Non-pigmented ciliary epithelial cell (primary cell): ENCODE results near the gene ADRA2C.

Experiments used
- DNase-seq: peaks from one replicate; pipeline ENCODE4 v3.0.0-alpha.2; 2010; ENCODE audit warnings: low read depth

ADRA2C gene

DNA sequence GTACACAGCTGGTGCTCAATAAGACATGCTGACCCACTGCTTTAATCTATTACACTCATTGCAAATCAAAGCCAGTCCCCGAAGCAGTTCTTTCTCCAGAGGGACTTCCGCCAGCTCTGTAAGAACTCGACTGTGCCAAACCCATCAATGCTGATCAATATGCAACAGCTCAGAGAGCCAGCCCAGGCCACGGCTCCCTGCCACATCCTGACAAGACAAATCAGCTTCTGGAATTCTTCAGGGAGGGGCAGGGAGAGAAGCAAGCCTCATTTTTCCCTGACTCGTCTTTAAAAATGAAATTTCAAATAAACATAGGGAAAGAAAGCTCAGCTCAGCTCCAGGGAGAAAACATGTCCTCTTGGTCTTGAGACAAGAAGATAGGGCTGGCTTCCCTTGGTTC lies 5.3 kb upstream of the ADRA2C start:
- DNase-seq, result no peak

DNA sequence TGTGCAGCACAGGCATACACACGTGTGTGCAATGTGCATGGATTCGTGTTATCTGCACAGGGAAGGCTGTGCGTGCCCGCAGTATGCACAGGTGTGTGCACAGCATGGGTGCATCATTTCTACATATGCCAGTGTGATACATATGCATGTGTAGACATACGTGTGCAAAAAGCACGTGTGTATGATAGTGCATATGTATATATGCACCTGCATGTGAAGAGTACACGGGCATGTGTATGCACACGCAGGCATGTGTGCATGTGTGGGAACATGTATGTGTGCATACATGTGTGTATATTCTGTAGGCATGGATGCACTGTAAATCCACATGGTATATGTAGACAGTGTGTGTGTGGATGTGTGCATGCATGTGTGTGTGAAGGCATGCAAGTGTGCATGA lies 3.9 kb upstream of the ADRA2C start:
- no peak for DNase-seq

DNA sequence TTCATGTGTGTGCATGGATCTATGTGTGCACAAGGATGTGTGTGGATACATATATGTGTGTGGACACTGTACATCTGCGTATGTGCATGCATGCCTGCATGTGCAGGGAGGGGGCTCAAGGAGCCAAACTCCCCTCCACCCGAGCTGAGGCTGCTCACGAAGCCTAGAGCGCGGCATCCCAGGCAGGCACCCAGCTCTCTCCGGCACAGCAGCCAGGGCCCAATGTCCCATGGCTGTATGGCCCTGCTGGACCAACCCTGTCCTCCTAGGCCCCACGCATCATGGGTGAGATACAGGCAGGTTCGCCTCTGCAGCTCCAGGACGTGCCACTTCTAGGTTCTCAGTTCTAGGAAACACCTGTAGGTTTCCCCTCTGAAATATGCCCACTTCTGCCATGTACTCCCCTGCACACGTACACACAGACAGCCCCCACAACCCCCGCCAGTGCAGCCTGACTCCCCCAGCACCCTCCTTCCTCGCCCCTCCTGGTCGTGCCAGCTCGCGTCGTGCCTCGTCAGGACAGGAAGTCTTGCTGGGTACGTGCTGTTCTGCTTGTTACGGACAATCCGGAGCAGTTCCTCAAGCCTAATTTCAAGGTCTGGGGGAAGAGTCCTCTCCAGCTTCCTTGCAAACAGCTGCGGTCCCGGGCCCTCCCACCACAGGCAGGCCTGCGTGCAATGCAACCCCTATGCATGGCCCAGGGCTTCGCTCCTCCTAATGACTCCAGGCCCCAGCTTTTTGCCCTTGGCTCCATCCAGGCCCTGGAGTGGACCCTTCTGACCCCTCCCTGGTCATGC lies 3.2 kb upstream of the ADRA2C start:
- no peak for DNase-seq

DNA sequence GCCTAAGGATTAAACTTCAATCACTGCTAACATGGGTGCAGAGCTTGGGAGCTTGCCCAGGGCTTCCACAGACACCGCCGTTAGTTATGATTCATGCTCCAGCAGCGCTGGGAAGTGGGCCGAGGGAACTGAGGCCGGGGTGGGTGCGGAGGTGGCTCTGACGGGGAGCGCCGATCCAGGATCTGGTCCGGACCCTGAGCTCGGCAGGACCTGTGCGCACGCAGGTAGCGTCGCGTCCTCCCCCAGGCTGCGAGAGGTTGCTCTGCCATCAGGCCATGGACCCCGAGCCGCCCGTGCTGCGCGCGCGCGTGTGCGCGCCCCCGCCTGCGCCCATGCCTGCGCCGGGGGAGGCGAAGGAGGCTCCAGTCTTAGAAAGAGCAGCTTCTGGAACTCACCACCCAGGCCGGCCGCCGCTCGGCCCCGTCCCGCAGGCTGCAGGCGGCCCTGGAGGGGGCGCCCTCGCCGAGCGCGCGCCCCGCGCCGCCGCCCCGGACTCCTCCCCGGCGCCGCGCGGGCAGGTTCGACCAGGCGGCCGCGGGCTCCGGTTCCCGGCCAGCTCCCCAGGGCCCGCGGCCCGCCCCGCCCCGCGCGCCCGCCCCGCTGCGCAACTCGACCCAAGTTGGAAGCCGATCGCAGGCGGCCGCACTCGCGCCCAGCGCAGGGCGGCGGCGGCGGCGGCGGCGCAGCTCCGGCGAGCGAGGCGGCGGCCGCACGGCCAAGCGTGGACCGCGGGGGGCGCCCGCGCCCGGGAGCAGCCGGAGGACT lies 732 bp upstream of the ADRA2C start:
- peak; percentile 22 for DNase-seq

DNA sequence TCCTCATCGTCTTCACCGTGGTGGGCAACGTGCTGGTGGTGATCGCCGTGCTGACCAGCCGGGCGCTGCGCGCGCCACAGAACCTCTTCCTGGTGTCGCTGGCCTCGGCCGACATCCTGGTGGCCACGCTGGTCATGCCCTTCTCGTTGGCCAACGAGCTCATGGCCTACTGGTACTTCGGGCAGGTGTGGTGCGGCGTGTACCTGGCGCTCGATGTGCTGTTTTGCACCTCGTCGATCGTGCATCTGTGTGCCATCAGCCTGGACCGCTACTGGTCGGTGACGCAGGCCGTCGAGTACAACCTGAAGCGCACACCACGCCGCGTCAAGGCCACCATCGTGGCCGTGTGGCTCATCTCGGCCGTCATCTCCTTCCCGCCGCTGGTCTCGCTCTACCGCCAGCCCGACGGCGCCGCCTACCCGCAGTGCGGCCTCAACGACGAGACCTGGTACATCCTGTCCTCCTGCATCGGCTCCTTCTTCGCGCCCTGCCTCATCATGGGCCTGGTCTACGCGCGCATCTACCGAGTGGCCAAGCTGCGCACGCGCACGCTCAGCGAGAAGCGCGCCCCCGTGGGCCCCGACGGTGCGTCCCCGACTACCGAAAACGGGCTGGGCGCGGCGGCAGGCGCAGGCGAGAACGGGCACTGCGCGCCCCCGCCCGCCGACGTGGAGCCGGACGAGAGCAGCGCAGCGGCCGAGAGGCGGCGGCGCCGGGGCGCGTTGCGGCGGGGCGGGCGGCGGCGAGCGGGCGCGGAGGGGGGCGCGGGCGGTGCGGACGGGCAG lies 792 bp downstream of the ADRA2C start:
- DNase-seq, result no peak

DNA sequence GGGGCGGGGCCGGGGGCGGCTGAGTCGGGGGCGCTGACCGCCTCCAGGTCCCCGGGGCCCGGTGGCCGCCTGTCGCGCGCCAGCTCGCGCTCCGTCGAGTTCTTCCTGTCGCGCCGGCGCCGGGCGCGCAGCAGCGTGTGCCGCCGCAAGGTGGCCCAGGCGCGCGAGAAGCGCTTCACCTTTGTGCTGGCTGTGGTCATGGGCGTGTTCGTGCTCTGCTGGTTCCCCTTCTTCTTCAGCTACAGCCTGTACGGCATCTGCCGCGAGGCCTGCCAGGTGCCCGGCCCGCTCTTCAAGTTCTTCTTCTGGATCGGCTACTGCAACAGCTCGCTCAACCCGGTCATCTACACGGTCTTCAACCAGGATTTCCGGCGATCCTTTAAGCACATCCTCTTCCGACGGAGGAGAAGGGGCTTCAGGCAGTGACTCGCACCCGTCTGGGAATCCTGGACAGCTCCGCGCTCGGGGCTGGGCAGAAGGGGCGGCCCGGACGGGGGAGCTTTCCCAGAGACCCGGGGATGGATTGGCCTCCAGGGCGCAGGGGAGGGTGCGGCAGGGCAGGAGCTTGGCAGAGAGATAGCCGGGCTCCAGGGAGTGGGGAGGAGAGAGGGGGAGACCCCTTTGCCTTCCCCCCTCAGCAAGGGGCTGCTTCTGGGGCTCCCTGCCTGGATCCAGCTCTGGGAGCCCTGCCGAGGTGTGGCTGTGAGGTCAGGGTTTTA lies 1.5 kb downstream of the ADRA2C start:
- no peak for DNase-seq

DNA sequence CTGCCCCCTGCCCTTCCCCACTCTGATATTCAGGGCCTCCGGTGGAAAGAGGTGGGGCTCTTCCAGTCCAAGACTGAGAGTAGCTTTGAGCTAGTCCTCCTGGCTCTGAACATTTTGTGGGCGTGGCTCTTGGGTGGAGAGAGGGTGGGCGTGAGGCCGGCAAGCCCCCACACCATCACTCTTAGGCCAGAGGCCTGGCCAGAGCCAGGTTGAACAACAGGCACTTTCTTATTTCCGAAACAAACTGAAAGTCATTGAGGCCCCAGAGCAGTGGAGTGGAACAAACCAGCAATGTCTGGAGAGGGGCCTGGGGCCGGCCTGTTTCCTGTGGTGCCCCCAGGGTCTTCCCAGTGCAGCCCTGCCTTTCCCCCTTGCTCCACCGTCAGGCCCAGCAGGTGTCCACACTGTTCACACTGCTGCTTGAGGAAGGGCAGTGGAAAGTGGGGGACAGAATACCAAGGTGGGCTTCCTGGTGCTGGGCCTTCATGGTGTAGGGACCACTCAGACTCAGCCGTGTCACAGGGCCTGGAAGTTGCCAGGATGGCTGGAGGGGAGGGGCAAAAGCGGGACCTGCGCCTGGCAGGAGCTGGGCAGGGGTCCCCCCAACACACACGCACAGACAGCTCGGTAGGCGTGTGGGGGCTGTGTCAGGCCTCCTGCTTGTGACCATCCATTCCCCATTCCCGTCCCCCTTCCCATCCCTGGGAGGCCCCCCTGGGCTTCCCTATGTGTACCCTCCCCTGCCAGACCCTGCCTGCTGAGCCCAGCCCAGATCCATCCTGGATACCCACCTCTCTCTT lies 2.9 kb downstream of the ADRA2C start:
- DNase-seq, result no peak

DNA sequence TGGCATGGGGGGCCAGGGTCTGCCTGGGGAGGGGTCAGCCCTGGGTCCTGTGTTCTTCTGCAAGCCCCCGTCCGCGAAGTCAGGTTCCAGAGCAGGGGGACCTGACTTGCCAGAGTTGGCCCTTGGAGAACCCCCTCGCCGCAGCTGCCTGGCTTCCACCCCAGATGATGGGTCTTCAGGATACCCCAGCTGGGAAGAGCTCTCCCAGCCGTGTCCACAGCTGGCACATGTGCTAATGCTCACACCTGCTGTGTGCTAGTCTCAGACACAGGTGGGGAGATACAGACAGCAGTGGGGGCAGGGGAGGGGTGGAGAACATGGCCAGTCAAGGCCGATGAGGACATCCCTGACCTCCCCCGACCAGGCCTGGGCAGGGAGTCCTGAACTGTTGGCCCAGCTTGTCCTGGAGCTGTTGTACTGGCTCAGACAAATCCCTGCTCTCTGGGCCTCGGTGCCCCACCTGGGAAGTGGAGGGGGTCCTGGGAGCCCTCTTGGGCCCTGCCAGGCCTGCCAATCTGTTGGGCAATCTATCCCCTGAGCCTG lies 3.5 kb downstream of the ADRA2C start:
- DNase-seq, result no peak

DNA sequence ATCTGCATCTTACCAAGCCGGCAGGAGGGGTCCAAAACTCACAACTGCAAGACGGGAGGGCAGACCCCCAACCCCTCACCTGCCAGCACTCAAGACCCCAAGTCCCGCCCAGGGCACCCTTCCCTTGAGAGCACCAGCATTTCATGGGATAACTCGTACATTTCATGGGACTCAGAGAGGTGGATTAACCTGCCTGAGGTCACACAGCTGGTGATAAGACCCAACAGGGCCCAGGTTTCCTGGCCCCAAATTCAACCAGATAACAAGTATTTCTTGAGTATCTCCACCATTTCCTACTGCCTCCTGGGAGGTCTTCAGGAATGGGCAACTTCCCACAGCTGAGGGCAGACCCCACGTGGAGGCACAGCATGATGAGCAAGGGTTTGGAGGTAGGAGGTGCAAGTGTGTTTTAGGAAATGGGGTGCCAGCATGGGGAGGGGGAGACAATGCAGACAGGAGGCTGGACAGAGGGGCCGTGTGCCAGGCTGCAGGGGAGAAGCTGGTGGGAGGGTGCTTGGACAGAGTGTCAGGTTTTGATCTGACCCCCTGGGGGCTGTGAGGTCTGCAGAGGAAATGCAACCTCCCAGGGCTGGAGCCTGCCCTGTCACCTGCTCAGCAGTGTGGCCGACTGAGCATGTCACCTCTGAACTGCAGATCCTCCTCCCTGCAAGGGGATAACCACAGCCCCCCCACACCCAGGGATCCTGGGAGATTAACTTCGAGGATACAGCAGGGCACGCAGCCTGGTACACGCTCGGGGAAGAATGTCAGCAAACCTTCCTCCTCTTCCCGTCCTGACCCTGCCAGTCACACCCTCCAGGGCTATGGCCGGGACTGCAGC lies 4.4 kb downstream of the ADRA2C start:
- DNase-seq, result no peak

DNA sequence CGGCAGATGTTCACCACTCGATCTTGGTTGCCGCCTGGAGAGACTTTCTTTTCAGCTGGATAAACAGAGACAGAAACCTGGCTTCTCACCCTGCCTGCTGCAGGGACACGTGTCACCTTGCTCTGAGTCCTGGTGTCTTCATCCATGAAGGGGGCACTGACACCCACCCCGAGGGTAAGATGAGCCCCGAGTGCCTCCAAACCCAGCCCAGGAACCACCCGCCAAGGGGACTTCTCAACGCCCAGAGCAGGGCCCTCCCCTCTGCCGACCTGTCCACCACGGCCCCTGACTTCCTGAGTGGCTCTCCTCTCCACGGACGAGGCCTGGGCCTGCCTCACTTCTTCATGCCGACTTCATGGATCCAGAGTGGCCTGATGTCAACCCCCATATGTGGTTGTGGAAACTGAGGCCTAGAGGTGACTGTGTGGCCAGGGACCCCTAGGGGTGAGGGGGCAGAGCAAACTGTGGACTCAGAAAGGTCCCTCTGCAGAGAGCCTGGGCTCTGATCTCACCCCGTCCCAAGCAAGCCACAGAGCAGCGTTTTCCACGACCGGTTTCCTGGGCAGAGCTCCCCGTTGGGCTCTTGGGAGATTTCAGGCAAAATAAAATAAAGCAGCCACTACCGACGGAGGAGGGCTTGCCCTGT lies 5.1 kb downstream of the ADRA2C start:
- DNase-seq, result no peak

DNA sequence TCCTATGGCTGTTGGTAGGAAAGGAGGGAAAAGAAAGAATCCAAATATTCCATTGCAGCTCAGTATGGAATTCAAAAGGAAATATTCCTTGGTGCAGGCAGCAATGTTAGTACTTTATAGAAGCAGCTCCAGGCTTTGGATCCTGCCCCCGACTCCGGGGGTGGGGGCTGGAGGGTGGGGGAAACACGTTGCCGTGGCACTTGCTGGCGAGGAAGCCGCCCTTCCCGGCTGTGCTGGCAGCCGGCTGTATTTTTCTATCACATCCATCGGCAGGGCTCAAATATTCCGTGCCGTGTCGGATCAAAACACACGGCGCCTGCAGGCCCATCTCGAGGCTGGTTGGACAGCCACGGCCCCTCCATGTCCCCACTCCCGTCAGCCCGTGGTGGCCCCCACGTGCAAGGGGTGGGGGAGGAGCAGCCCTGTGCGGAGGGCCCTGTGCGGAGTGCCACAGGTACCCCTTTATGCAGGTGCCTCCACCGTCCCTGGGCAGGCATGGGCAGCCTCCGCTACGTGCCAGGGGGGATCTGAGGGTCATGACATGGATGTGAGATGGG lies 5.8 kb downstream of the ADRA2C start:
- no peak for DNase-seq

DNA sequence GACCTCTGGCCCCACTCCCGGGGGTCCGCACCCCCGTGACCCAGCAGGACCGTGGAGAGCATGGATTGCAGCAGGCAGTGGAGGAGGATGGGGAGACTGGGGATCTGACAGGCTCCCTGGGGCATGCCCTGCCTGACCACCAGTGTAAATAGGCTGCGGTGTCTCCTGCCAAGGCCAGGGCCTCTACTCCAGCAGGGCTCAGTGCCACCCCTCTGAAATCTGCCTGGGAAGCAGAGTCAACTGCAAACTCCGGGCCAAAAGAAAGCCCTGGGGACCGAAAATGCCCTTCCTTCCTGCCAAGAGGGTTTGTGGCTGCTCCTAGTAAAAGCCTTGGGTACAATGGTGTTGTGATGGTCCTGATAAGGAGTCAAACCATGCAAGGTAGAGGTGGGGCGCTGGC lies 6.4 kb downstream of the ADRA2C start:
- DNase-seq, result no peak

DNA sequence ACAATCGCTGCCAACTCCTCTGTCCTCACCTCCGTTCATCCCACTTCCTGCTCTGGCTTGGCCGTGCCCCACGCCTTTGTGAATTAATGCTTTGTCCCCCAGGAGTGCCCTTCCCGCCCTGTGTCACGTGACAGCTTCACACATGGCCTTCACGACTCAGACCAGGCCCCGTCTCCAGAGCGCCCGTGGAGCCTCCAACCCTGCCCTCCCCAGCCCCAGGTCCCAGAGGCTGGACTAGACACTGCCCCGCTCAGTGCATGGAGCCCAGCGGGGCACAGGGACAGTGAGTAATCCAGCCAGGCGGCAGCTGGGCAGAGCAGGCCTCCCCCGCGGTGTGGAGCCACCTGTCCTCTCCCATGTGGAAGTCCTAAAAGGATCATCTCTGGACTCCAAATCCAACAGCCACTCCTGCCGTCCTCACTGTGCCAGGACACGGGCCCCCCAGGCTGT lies 7.4 kb downstream of the ADRA2C start:
- no peak for DNase-seq

DNA sequence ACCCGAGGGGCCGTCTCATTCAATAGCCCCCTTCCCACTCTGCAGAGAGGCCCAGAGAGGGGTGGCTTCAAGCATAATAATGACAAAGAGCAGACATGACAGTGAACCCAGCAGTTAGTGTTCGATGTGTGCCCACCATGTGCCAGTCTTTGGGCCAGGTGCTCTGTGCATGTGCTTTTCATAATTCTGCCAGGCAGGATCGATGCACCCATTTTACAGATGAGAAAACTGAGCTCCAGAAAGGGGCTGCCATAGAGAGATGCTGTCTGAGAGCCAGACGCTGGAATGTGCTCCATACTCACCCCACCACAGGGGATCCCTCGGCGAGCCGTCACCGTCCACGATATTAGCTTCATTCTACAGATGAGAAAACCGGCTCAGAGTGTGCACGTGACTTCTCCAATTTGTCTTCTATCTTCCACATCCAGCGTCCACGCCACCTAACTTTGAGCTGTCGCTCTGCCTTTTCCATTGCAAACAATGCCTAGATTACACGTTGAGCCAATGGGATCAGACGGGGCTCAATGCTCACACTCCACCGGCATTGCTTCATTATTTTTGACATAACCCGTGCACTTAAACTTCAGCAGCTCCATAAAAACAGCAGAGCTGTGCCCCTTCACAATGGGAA lies 8.2 kb downstream of the ADRA2C start:
- DNase-seq, result no peak

DNA sequence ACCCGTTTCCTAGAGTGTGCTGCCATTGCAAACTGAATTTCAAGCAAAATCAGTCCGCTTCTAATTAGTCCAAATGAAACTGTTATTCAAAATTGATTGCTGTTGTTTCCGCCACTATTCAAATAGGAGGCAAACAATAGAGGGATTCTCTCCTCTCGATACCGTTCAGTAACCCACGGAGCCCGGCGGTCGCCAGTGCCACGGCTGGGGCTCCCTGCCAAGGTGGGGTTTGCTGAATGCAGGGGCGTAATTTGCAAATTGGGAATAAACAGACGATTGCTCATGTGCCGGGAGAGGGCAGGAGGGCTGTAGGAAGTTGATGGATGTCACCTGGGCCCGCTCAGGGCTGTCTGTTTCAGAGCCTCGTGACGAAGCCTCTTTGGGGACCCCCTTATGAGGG lies 8.8 kb downstream of the ADRA2C start:
- no peak for DNase-seq

DNA sequence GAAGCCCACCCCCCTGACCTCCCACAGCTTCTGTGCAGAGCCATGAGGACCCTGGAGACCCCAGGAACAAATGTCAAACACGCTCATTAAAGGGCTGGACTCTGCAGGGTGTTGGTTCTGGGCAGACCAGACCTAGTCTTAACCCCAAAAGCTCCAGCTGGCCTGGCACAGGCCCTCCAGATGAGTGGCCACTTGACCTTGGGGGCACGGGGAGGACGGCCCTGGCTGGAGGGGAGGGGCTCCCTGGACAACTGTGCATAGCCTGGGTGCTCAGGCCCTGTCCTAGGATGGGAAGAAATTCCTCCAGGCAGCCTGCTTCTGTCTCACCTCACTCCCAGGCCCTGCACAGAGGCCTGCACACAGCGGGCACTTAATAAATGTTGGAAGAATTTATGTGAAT lies 9.4 kb downstream of the ADRA2C start:
- DNase-seq, result no peak

DNA sequence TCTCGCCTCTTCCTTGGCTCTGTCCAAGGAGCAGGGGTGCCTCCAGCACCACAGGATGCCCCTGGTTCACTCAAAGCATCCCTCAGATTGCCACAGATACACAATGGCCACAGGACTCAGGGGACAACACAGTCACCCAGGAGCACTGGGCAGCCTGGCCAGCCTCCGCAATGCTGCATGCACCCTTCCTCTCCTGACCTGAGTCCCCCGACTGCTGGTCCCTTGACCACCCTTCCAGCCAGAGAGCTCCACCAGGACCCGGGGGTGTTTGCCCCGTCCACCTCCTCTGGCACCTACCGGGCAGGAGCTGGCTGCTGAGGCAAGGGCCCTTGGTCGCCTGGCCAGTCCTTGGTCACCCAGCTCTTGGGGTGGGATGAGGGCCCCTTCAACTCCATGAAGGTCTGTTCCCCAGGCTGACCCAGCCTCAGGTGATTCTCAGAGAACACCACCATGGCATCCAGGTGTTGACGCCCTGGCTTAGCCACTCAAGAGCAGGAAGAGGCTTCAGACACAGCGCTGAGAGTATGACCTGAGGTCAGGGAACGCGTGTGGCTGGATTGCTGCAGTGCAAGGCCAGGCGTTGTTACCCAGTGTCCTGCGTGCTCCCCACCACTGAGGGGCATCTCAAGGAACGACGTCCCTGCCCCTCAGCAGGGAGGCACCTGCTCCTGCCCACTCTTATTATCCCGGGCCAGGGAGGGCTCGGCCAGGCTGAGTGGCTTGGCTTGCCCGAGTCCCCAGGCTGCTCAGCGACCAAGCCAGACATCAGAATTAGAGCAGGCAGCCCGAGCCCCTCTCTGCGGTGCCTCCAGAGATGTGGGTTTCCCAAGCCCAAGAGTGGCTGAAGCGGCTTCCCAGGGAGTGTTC lies 10.2 kb downstream of the ADRA2C start:
- no peak for DNase-seq

DNA sequence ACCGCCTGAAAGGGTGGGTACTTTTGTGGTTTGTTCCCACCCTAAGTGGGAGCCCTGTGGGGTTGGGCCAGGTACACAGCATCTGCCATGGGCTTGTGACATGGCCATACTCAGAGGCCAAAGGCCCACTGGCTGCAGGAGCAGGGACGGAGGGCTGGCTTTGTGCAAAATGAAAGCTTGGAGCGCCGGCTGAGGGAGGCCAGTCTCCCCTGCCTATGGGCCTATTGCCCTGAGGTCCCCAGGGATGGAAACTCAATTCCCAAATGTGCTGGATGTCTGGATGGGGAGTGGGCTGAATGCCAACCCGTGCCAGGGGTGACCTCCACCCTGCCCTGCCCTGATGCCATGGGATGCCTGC lies 10.8 kb downstream of the ADRA2C start:
- no peak for DNase-seq
